Esophagus muscularis mucosa (tissue), 3 donors: ENCODE results near the gene PEX5L.

ENCODE experiments used
- CTCF ChIP-seq, 3 experiments: fragments of 200-600 bp in 2 of 3; fragments of 450-650 bp in 1 of 3; sonication (generic) in 2 of 3; IDR thresholded peaks; one replicate each; pipeline ENCODE4 v1.5.1; 2017 to 2019; ENCODE audit warnings: antibody characterized with exemption in 3 of 3, mild to moderate bottlenecking in 2 of 3, moderate library complexity in 1 of 3
- POLR2A ChIP-seq: fragments of 450-650 bp; IDR thresholded peaks from one replicate; pipeline ENCODE4 v1.6.1; 2017; ENCODE audit warnings: antibody characterized with exemption, moderate library complexity, mild to moderate bottlenecking, low read depth

GRCh38 chr3:179750720-179751328 is 285.9 kb downstream of the PEX5L start:
- TF ChIP-seq CTCF (IDR thresholded peaks at IDR 0.05) (peak in 2 of 3 experiments; percentile 14 to 41), POLR2A (no peak)
